SK-N-SH treated with all-trans-retinoic acid at 6 μM for 48 hours (cell line): ENCODE measurements around the gene KIAA1586.

Experiments used
- ISL1 ChIP-seq: fragments of 250-450 bp; sonication (Bioruptor Pico); IDR thresholded peaks from 2 replicates; pipeline ENCODE4 v2.1.2; 2022; ENCODE audit warnings: mild to moderate bottlenecking, moderate library complexity
- RARB ChIP-seq: fragments of 250-450 bp; sonication (Bioruptor Pico); IDR thresholded peaks from 2 replicates; pipeline ENCODE4 v1.8.0; 2021; ENCODE audit warnings: mild to moderate bottlenecking, moderate library complexity
- ZC3H10 ChIP-seq: fragments of 250-450 bp; sonication (Bioruptor Pico); IDR thresholded peaks from 2 replicates; pipeline ENCODE4 v1.5.1; 2021; ENCODE audit warnings: mild to moderate bottlenecking, moderate library complexity
- TF ChIP-seq, protein P1 (sequence below): fragments of 250-450 bp; sonication (Bioruptor Pico); IDR thresholded peaks from 2 replicates; pipeline ENCODE4 v1.5.1; 2021; ENCODE audit warnings: mild to moderate bottlenecking, moderate library complexity

DNA sequence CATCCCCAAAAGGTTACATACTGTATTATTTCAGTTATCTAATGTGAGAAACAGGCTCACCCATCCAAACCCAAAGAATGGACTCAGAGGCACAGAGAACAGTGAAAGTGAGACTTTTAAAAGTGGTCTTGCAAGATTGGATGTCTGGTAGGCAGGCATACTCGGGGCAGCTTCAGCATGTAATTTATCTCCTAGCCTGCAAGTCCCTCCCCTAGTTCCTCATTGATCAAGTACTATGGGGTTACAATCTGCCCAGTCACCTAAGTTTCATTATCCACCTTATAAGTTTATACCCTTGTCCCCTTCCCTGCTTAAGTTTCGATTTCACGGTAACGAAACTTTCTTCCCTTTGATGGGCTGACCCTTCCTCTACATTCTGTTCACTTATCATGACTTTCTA is 22.7 kb downstream of the KIAA1586 start:
- TF ChIP-seq ISL1 (CRISPR knock-in tag), result no peak
- no peak for TF ChIP-seq RARB
- TF ChIP-seq ZC3H10 (CRISPR knock-in tag), result no peak
- TF ChIP-seq, protein P1, sequence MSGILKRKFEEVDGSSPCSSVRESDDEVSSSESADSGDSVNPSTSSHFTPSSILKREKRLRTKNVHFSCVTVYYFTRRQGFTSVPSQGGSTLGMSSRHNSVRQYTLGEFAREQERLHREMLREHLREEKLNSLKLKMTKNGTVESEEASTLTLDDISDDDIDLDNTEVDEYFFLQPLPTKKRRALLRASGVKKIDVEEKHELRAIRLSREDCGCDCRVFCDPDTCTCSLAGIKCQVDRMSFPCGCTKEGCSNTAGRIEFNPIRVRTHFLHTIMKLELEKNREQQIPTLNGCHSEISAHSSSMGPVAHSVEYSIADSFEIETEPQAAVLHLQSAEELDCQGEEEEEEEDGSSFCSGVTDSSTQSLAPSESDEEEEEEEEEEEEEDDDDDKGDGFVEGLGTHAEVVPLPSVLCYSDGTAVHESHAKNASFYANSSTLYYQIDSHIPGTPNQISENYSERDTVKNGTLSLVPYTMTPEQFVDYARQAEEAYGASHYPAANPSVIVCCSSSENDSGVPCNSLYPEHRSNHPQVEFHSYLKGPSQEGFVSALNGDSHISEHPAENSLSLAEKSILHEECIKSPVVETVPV (CRISPR knock-in tag), result no peak
